HG03565 (cell line): Measurements from ENCODE around the gene PIGC.
A peak's percentile ranks its signal among the peaks of the same experiment; 100 is the strongest.

Experiments
- ATAC-seq: cut with Tn5 transposase; IDR thresholded peaks from one replicate; pipeline ENCODE4 v1.9.1; 2021; ENCODE audit warnings: mild to moderate bottlenecking, moderate library complexity; ENCODE audit not compliant: unreplicated experiment

PIGC gene

DNA sequence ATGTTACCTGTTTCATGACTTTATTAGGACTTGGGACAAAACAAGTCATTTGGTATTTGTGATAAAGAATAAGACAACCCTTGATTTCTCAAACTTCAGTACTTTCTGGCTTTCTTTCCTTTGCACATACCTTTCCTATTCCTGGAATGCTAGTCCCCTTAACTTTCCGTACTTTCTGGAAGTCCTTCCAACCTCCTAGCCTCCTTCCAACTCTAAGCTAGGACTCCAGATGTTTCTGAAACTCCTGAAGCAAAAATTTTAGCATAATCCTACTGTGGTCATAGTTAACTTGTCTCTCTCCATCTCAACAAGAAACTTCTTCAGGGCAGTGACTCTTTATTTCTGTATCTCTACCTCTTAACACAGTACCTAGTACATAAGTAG lies 43.2 kb downstream of the PIGC start:
- no peak for ATAC-seq

DNA sequence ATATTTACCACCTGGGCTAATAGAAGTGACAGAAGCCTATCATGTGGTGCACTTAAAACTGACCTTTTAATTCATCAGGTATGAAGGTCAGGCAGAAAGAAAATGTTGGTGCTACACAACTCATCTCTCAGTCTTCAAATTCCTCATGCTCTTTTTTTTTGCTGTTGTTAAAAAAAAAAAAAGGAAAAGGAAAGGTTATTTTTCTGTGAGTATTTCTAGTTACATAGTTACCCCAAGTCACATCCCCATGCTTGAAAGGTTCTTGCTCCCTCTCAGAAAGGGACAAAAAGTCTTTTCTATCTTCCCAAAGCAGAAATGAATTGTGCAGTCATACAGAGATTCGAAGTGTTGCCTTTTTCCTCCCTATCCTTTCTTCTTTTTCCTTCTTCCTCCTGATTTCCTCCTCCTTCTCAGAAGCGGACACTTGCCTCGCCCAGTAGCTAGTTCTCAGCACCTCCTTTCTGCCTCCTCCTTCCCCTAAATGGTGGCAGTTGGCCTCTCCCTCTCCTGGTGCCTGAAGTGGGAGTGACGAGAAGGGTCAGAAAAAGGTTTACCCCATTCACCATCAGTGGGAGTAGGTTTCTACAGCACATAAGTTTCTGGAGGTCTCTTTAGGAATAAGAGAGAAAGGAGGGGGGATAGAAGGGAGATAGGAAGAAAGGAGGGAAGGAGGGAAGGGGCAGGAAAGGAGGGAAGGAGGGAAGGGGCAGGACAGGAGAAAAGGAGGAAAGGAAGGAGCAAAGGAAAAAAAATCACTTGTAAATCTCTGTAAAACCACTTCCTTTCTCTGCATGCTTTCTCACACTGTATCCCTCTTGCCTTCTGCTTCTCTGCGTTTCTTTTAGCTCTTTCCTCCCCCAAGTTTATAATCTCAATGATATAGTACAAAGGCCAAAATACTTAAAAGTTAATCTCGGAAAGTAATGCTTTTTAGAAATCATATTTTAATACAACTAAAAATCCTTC lies 43.8 kb downstream of the PIGC start:
- no peak for ATAC-seq

DNA sequence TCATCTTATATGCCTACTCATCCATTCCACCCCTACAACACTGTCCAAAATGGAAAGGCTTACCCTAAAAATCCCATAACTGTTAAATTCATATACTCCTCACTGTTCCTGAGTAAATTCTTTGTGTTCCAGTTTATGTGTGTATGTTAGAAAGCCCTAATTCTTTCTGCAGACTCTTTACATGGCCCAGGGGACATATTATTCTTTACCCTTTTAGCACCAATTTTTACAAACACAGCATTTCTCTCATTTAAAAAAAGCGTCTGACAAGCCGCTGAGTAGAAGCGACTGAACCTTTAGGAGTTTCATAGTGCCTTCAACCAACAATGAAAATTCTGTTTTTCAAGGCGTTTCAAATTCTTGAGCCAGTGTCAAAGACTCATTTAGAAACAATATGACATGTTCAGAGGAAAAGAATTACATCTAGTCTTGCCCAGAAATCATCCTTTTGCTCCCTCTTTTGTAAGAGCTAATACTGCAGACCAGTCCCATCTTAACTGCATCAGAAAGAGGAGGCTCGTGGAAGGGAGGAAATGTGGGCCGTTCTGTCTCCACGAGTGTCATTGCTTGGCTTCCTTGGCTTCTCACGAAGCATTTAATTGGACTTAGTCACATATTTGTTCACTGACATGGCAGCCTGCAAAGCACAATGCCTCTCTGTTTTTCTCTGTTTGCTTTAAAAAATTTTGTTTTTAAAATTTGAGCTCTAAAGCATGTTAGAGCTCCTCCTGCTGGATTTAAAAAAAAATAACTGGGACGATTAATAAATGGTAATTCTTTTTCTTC lies 44.7 kb downstream of the PIGC start:
- no peak for ATAC-seq

DNA sequence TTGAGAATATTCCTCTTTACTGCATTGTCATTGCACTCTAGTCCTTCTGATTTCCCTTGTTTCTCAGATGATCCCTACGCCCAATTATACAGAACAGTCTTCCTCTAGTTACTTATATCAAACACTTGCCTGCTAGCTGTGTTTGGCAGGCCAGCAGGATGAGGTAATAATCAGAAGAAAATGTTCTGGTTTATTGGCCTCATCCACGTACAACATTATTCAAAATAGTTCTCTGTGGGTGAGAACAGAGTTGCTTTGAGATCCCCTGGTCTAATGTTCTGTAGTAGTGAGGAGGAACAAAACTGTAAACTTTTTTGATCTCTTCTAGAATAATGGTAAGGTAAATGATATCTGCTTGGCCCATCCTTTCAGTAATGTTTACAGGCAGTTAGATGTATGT lies 45.7 kb downstream of the PIGC start:
- ATAC-seq = no peak

DNA sequence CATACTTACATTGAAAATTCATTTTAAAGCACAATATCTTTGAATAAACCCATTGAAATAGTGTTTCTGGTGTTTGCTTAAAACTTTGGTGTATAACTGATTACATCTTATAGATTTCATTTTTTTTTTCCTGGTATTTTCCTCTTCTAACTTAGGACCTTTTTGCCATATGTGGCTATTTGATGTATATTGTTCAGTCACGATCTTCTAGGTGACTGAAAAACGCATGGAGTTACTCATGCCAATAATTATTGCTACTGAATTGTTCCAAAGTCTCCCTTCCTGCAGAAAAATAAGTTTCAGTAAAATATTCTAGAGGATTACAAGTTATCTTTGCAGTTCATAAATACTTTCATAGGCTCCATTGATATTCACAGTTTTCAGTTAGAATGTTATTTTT lies 46.2 kb downstream of the PIGC start:
- ATAC-seq = no peak

DNA sequence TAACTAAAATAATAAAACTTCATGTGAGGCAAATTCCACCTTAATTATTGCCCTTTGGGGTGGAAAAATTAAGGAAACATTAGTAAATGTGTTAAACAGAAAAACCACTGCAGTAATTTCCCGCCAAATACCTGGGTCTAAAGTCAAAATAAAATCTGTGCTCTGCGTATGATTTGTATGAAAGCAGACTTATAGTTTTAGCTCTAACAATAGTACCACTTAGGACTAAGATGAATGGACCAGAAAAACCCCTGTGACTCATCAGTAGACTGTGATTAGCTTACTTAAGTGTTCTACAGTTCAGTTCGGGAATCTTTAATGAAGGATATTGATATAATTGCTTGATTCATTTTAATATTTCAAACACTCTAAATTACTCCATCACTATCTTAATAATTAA lies 46.6 kb downstream of the PIGC start:
- peak; percentile 37 for ATAC-seq

DNA sequence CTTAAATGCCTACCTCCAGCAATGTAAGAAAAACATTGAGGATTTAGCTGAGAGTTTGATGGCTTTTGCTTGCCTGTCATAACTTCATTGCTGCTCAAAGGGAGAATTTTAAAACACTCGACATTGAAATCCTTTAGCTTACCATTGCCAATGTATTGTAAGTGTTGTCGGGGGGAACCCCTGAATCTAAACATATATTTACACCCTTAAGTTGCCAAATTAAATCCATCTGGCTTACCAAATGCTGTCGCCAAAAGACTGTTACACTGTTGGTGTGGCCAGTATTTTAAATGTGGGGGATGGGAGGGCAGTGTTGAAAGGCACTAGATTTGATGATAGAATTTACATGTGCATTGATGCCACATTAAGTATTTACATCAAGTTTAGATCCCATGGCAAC lies 48.3 kb downstream of the PIGC start:
- ATAC-seq = no peak

DNA sequence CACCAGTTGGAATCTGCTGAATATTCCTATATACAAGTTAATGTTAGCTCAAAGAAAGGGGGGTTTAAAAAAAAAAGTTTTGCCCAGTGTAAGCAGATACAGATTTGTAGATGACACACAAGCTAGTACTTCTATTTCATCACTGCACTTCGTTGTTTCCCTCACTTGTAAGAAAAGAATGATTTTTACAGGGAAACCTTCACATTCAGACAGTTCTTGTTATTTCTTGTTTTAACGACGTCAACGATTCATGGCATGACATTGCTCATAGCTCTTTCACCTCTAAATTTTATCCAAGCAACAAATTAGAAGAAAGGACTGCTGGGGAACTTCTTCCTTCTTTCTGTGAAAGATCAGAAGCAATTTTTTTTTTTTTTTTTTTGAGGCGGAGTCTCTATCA lies 49.1 kb downstream of the PIGC start:
- ATAC-seq = no peak

DNA sequence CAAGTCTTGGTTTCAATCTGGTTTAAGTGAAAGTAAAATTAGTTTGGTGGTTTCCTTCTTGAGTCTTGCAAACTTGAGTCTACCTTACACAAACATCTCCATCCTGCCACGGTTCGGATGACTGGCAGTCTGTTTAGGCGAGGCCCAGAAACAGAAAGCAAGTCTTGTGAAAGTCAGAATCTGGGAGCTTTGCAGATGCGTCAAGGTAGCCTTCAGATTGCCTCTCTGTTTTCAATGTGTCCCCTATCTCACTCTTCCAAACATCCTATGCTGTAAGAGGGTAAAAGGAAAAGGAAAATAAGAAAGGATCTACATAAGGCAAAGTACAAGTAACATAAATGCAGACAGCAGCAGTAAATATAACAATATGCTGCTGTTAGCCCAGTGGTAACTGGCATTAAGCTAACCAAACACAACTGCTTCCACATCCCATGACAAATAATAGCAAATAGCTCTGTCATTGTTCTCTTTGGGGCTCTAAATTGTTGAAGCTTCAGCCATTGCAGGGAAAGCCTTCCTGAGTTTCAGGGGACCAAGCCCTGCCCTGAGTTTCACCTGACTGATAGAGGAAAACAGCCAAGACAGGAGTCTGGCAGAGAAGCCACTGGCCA lies 49.6 kb downstream of the PIGC start:
- ATAC-seq = peak; percentile 67

DNA sequence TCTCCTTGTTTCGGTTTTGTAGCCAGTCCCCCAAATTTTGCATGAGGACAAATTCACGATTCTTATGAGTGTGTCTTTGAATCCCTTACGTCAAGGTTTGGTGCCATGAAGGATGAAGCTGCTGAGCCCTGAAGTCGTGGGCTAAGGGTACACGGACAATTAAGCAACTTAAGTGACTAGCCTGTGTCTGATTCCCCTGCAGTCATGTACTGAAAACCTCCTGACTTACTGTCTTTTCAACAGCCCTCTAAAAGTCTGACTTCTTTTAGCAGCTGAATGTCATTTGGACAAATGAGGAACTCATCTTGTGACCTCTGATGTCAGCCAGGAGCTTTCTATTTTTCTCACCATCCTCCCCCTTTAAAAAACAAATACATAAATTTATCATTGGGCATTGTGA lies 50.5 kb downstream of the PIGC start:
- ATAC-seq = no peak

DNA sequence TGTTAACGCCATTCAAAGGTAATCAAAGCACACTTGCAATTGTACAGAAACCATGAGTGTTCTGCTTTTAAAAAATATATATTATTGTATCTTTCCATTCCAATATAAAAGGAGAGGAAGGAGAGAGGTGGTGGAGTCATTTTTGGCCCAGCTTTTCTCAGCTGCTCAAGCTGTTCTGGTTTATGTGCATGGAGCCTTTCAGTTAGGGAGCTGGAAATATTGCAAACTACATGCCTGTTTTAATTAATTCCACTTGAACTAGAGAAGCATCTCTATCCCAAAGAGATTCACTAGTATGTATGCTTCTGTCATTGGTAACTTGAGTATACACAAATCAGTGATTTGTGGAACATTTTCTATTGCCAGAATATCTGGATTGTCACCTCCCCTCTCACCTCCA lies 51.9 kb downstream of the PIGC start:
- no peak for ATAC-seq
